HG02759 (cell line): ENCODE results near the gene FHIT.

Experiments used
- ATAC-seq: cut with Tn5 transposase; IDR thresholded peaks from one replicate; pipeline ENCODE4 v1.9.1; 2021; ENCODE audit warnings: mild to moderate bottlenecking, moderate library complexity; ENCODE audit not compliant: unreplicated experiment

Gene FHIT

DNA sequence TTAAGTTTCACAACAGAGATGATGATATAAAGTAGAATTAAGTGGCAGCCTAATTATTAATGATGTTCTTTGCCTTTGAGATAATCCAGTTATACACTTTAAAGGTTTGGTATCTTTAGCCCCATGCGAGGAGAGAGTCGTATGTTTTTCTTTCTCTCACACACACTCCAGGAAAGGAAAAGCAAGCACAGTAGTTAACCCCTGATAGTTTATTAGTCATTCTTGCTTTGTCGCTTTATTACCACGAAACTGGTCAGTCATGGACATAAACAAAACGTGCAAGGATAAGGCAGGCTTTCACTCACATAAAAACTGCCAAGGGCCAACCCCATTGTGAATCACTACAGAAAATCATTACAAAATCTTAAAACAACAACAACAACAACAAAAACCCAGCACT is 866.9 kb downstream of the FHIT start:
- ATAC-seq: no peak

DNA sequence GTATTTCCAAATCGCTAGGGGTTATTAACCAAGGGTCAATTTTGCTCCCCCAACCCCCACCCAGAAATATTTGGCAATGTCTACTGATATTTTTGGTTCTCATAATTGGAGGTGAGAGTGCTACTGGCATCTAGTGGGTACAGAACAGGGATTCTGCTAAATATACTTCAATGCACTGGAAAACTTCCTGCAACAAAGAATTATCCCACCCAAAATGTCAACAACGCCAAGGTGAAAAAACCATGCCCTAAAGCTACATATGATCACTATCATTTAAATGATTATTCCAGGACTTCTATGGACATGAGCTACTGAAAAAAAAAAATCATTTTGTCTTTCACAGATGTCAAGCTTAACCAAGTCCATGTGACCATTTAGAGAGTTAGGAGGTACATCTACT is 867.9 kb downstream of the FHIT start:
- no peak for ATAC-seq

DNA sequence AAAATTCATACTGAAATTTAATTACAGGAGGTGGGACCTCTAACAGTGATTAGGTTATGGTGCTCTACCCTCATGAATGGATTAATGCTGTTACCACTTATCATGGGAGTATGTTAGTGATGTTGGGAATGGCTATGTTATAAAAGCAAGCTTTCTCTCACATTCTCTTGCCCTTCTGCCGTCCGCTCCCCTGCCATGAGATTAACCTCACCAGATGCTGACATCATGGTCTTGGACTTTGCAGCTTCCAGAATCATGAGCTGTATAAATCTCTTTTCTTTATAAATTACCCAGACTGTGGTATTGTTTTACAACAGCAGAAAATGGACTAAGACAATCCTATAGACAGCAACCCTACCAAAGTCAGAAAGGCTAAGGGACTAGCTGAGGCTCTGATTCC is 884.8 kb downstream of the FHIT start:
- no peak for ATAC-seq

DNA sequence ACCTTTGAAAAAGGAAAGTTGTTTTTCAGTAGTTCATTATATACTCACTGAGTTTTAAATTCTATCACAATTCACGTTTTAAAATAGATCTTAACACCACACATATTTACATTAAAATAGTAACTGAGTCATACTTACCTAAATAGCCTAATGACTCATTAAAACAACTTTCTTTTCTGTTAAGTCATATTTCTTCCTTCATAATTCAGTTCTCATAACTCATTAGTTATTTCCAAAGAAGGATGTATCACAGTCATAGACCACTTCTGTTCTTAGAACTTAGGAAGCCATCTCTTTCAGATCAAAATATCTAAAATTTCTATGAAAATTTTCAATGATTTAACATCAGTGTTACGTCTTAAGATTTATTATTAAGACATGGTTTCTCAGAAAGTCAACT is 885.9 kb downstream of the FHIT start:
- no peak for ATAC-seq

DNA sequence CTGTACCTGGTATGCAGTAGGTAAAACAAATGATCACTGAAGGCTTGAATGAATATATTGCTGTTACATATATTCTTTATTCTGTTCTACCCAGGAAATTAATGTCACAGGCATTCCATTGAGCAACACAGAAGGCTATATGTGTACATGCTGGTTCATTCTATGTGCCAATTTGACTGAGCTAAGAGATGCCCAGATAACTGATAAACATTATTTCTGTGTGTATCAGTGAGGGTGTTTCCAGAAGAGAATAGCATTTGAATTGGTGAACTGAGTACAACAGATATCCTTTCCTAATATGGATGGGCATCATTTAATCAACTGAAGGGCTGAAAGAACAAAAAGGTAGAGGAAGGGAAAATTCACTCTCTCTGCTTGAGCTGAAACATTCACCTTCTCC is 886.8 kb downstream of the FHIT start:
- ATAC-seq: no peak

DNA sequence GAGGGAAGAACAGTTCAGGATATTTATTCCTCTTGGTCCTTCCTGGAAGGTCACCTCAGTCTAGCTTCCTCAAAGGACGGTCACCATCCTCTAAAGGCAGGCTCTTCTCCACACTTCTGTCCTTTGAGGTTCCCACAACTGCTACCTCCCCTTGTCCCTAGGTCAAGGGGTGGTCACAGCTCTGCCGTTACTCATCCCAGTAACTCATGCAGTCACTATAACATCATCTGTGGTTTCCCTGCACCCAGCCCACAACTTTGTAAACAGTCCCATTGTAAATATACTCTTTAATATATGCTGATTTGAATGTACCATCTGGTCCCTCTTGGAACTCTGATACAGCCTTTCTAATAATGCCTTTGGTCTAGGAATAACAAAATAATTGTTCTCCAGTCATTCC is 887.4 kb downstream of the FHIT start:
- no peak for ATAC-seq

DNA sequence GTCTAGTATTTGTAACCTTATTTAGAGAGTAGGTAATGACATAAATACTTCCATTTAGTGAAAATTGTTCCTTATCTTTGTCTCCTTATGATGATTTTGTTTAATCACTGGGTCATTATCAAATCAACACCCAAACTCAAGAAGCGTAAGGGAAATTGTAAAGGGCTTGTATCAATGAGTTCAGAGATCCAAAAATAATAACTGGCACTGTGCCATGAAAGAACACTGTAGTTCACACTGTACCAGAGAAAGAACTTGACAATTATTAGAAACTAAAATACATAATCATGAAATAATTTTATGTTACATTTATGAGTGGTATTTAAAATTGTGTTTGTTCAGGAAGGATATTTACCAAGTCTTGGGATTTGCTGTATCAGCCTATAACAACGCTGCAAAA is 895.4 kb downstream of the FHIT start:
- ATAC-seq: no peak

DNA sequence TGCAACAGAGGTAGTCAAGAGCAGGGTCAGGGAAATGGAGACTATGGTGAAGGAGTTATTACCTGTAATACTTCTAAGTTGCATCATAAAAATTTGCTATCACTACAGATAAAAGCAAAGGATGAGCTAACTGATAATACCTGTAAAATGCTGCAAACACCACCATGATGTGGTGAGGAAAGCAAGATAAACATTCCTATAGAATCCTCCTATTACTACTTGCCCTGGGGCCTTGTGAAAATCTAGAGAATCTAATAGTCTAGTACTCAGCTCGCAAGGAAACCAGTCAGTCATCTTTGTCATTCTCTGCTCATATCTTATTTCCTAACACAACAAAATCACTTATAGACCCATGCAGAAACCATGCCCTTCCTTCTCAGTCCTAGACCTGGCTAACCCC is 899.8 kb downstream of the FHIT start:
- ATAC-seq: no peak

DNA sequence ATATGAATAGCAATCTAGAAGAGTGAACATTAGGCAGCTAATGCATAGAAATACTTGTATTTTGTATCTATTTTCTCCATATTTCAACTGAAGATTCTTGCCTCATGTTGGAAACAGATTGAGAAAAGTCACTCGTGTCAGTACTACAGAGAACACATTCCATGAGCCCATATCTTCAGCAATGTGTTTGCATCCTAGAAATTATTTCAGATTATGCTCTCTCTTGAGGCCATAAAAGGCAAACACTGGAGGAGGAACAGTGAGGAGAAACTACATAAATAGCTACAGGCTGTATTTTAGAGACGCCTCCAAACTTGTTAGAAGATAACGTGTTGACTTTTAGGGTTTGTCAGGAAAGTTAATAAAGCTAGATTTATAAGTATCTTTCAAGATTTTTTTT is 906.9 kb downstream of the FHIT start:
- no peak for ATAC-seq

DNA sequence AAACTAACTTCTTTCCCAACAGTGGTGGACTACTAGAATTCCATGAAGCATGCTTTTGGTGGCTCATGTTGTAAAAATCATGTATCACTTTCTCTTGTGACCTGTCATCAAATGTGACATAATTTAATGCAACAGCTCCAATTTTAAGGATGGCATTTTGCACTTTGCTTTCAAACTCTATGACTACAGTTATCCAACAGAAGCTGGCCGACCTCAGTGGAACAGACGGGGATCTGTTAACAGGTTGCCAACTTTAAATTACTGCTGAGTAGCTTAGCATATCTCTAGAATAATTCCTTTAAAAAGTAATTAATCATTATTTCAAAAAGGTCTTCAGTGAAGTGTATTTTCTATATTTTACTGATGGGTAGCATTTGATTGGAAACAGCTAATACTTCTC is 907.4 kb downstream of the FHIT start:
- no peak for ATAC-seq

DNA sequence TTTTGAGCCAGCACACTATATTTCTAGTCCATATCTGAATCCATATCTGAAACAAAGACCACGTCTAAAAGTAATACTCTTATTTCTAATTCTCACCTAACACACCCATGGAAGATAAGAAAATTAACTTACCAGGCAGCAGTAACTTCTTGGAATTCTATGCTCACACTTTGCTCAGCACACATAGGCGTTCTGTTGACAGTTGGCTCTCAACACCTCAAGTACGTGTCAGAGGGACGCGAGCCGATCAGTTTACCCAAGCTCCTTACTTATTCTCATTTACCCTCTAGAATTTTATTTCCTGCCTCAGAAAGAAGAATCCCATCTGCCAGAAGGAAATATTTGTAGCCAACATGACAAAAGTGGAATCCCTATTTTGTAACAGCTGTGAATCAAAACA is 911.9 kb downstream of the FHIT start:
- no peak for ATAC-seq

DNA sequence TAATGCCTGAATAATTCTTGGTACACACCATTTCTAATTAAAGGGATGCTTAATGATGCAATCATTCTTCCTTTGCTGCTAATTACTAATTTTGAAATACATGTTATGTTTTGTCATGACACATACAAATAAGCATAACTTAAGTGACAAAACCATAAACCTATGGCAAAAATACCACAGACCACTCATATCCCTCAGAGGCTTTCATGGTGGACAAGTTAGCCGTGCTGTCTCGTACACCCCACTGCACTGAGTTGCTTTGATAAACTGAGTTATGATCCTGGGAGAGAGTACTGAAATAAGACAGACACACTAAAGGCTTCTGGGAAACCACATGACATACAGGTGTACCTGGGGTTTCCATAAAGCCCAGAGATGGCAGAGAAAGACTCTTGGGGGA is 913.8 kb downstream of the FHIT start:
- no peak for ATAC-seq

DNA sequence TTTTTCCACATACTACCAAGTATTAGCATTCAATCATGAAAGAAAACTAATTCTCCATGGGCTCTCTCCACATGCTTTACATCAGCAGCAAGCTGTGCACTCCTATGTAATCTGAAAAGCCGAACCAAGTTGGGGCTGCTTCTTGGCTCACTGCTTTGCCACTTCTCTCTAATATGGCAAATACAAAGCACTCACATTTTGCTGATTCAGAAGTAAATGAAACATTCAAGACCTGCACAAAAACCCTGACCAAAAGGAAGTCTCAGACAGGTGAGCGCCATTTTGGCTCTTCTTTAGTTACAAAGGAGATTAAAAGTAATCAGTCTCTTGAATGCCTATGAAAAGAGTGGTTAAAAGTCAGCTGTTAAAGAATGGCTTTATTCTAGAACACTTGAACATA is 915.2 kb downstream of the FHIT start:
- ATAC-seq: no peak

DNA sequence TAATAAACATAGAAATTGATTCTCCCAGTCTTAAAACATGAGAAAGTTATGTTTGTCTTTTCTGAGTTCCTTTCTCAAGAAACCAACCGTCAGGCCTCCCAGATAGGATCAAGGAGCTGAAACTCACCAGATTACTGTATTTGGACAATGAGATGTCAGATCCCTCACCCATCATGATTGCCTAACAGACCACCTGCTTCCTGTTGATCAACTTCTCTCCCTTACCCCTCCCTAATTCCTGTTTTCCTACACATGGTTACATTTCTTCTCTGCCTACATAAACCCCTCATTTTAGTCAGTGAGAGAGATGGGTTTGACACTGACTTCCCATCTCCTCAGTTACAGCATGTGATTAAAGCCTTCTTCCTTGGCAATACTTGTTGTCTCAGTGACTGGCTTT is 917.5 kb downstream of the FHIT start:
- ATAC-seq: no peak

DNA sequence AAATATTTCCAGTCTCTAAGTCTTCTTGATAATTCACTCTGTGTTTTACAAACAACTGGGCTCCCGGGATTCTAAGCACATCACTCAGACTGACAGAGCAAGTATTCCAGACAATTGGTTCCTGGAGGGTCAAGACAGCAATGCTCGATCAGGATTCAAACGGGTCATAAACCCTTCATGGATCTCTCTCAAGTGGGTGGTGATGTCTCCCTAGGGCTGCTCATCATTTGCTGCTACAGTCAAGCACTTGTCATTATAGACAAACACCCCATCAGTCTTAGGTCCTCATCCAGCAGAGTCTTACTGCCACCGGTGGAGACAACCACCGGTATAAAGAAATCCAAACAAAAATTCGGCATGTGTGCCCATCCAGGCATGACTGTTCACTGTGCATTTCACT is 921.1 kb downstream of the FHIT start:
- ATAC-seq: no peak

DNA sequence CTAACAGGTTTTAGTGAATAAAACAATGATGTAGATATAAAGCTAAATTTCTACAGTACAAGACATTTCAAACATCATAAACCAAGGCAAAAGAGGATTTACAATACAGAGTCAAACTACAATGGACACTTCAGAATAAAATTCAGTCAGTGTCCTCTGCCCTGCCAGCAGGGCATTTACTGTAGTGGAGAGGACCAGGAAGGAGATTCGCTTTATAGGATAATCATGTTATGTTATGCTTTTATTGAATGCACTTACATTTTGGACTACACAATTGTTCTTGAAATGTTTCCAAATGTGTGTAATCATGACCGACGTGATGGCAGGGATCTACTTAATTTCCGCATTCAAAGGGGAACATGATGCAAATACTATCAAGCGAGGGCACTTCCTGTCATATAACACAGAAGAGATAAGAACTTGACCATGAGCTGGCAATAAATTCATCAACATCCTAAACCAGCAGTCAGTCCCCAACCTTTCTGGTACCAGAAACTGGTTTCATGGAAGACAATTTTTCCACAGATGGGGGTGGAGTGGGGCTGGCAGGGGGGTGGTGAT is 925.6 kb downstream of the FHIT start:
- ATAC-seq: no peak

DNA sequence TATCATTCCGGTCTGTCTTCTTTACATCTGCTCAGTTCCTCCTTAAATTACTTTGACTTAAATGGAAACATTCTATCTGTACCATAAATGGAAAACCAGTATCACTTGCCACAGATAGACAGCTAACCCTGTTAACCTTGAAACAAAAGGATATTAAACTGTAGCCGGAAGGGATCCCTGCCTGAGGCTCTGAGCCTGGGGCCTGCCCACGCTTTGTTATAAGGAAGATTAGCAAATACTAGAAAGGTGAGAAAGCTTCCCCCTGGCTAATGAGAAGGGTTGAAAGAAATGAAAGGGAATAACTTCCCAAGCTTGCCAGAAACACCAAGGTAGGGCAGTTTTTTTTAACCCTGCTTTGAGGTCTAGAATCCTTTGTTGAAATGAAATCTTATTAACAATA is 927.6 kb downstream of the FHIT start:
- no peak for ATAC-seq

DNA sequence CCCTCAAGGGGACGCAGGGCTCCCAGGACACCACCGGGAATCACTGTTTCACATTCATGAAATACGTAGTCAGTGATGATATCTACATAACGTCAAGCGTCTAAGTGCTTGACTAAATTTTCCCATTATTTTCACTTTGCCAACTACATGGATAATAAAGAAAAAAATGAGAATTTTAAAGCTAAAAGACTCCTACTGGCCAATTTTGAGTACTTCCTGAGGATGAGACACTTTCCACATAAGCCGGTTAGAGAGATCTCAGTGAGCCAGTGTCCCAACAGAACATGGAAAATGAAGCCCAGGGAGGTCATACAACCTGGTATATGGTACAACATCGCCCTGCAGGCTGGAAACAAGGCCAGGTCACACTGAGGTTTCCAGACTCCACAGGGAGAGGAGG is 928.1 kb downstream of the FHIT start:
- ATAC-seq: no peak

DNA sequence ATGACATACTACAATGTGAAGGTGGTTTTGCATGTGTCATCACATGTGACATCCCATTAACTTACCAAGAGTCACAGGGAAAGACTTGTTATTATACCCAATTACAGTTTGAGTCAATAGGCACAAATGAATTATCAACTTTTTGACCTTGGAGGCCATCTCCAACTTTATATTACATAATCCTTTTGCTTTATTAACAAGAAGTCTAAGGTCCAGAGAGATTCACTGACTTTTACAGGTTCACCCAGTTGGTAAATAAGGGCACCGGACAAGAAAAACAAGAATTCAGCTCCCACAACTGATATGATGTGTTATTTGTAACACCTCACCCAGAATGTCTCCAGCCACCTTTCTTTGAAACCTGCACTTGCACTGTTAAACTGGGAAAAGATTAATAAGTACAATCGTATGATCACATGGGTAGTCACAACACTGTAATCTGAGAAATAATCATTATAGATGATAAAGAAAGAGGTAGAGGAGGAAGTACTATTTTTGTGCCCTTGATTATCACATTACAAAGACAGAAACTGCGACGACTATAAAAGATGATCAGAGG is 928.9 kb downstream of the FHIT start:
- ATAC-seq: no peak

DNA sequence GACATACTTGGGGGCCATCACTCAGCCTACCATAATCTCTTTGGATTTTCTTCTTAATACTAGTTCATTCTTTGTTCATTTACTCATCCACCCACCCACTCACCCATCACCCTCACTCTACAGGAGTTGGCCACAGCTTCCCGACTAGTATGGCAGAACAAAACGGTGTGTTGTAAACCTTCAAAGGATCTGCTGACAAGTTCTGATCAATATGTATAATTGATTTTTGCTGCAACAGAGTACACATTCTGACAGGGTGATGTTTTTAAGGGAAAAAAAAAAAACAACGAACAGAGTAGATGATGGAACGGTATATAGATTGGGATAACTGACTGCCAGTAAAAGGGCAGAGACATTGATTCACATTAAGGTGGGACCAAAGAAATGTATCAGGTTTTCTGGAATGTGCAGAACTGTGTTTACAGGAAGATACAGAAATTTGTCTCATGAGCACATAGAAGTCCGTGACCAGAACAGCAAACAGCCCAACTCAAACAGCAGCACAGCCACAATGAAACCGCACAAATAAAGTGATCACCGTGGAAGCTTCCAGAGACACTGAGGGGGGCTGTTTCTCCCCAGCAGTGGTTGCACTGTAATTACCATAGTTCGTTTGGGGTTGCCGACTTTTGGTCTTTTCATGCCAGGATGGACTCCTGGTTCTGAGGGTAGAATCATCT is 931.9 kb downstream of the FHIT start:
- ATAC-seq: no peak

DNA sequence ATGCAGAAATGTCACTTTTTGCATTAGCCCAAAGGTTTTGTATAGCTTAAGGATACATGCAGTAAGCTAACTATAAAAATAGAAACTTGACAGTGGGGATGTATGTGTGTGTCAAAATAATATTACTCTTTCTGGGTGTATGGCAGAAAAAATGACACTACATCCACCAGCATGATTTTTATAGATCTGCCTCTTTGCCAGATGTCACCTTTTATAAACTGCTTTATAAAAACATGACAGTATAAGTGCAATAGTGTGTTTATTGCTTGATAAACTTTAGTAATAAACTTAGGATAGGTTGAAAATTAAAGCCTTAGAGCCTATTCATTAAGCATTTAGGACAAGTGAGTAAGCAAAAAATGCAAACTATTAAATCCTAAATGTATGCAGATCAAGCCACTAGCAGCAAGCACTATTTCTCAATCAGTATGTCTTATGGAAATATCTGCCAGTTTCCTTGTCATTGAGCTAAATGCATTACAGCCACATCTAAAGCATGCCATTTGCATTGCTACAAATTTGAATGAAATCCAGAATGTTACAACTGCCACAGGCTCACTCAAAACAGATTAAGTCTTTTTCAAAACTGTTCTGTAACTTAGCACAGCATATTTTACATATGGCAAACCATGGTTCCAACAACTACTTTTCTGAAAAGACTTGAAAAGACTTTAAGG is 935.0 kb downstream of the FHIT start:
- ATAC-seq: no peak

DNA sequence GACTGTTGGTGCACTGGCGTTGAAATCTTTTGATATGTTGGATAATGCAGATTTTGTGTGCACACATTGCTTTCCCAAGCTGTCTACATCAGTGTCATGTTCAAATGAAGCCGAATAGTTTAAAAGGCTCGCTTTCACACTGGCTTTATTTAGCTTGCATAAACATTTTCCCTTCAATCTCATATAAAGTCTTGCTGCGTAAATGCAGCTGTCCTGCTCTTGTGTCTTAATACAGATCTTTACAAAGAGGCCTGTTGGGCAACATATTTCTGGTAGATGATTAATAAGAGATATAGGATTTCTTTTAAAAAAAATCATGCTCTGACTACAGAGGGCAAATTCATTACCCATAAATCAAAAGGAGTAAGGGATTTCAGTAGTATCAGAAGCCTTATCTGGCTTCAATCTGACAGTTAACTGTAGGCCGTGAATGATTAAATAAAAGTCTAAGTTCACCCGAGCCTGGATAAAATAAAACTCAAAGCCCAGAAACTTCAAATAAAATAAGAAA is 937.2 kb downstream of the FHIT start:
- no peak for ATAC-seq
